ENCODE results near the gene SPATA6L. TPM values are rescaled to one million over a fixed set of nuclear protein-coding genes. Genes with fewer than 3 reads are reported as not detected.

Gene SPATA6L
- total RNA-seq, 1 donor from 2014 or later, result not detected

DNA sequence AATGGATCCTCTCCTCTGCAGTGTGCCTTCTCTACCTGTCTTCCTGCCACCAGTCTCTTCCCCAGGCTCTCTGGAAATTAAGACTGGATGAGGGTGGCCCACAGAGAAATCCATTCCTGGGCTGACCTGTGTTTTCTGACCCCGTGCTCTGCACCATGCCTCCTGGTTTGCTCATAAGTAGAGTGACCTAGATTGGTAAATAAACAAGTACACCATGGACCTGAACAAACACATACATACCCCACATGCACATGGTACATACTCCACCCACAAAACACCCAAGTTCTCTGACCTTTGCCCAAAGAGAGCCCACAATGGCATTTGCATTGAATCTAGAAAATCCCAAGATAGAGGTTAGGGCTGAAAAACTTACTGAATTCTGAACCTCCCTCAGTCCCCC lies 81.6 kb downstream of the SPATA6L start:
- Histone ChIP-seq H3K27ac (no peak overlapping the region), H3K27me3 (no peaks in the 10 kb centered on the region), H3K4me1 (peaks cover 2 to 9% of the 10 kb centered on the region in 2 donors), H3K4me3 (no peak overlapping the region), H3K9me3 (no peaks in the 10 kb centered on the region), H3K36me3 (peaks cover 3 to 24% of the 10 kb centered on the region in 2 donors)
- DNase-seq (ENCODE audit: low spot score in 2 of 2), result no peak
- intact Hi-C loops (cut with DNase I), result no loop called here
- TF ChIP-seq, protein P1, sequence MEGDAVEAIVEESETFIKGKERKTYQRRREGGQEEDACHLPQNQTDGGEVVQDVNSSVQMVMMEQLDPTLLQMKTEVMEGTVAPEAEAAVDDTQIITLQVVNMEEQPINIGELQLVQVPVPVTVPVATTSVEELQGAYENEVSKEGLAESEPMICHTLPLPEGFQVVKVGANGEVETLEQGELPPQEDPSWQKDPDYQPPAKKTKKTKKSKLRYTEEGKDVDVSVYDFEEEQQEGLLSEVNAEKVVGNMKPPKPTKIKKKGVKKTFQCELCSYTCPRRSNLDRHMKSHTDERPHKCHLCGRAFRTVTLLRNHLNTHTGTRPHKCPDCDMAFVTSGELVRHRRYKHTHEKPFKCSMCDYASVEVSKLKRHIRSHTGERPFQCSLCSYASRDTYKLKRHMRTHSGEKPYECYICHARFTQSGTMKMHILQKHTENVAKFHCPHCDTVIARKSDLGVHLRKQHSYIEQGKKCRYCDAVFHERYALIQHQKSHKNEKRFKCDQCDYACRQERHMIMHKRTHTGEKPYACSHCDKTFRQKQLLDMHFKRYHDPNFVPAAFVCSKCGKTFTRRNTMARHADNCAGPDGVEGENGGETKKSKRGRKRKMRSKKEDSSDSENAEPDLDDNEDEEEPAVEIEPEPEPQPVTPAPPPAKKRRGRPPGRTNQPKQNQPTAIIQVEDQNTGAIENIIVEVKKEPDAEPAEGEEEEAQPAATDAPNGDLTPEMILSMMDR (IDR thresholded peaks at IDR 0.05), result no peak

DNA sequence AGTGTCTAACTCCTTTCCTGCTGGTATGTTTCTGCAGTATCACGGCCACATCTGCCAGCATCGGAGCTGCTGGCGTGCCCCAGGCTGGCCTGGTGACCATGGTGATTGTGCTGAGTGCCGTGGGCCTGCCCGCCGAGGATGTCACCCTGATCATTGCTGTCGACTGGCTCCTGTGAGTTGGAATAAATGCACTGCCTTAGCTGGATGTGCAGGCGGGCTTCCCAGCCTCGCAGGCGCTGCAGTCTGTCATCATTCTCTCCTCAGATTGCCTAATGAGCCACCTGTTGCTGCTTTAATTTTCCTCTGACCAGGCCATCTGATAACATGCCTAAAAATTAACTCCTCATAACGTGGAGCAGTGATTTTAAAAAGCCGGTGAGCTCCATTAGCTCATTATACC lies 83.3 kb downstream of the SPATA6L start:
- H3K4me1 ChIP-seq, result peaks cover 2 to 14% of the 10 kb centered on the region in 2 donors
- peak in 1 of 2 donors; percentile 47 for DNase-seq (ENCODE audit: low spot score in 2 of 2)
- no peaks in the 10 kb centered on the region for H3K27me3 ChIP-seq
- no peak overlapping the region for H3K27ac ChIP-seq
- H3K4me3 ChIP-seq, result no peak overlapping the region
- peaks cover 3 to 24% of the 10 kb centered on the region in 2 donors for H3K36me3 ChIP-seq
- intact Hi-C loops (cut with DNase I), result no loop called here
- TF ChIP-seq, protein P1 (IDR thresholded peaks at IDR 0.05), result no peak
- H3K9me3 ChIP-seq, result no peaks in the 10 kb centered on the region

DNA sequence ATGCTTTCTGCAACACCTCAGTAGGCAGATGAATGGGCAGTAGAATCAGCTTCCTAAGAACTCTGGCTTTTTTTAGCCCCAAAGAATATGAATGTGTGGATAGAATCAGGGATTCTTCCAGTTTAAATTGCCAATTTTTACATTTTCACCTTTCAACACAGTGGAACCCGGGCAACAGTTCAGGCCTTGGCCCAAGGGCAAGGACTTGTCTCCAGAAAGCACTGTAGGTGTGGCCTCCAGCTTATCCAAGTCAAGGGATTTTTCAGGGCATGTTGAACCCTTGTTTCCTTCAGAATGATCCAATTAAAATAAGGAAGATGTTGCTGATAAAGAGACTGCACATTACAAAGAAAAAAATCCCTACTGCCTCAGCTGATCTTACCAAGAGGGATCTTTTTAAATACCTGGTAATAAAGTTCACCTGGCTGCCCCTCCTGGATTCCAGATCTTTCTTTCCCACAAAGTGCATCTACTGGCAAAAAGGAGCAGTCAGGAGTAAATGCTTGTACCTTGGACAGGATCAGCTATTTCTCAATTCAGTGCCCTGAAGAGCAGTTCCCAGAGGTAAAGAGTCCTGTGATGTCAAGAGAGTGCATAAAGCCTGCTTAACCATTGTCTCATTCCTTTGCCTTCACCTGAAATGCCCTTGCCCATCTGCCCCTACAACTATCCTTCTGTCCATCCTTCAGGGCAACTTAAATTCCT lies 84.3 kb downstream of the SPATA6L start:
- H3K4me3 ChIP-seq, result no peak overlapping the region
- TF ChIP-seq, protein P1 (IDR thresholded peaks at IDR 0.05), result no peak
- H3K4me1 ChIP-seq, result peaks cover 2 to 14% of the 10 kb centered on the region in 2 donors
- H3K27me3 ChIP-seq, result no peaks in the 10 kb centered on the region
- peaks cover 3 to 24% of the 10 kb centered on the region in 2 donors for H3K36me3 ChIP-seq
- H3K27ac ChIP-seq, result no peak overlapping the region
- no peaks in the 10 kb centered on the region for H3K9me3 ChIP-seq
- intact Hi-C loops (cut with DNase I), result no loop called here
- DNase-seq (ENCODE audit: low spot score in 2 of 2), result no peak

DNA sequence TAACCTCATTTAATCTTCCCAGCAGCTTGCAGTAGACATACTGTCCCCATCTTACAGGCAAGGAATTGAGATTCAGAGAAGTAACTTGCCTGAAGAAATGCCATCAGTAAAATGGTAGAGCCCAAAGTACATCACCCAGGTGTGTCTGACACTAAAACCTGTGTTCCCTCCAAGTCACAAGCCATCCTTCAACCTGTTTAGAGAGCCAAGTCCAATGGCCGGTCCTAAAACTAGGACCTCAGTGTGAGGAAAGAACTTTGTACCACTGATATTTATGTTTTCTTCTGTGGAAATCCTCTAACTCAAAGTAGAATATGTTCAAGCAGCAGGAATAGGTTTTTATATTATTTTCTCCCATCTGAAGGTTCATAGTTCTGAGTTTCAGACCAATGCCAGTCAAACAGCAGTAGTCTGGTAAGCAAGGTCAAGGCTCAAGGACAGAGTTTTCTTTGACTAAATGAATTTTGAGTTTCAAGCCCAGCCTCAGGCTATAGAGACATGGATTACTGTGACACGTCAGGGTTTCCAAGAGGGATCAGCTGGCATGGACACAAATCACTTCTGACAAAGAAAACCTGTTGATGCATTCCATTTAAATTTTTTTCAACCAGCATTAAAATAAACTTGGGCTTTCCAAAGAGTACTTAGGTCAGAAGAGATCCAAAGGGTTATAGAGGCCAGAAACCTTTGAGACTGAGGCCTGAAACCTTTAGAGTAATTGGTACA lies 85.1 kb downstream of the SPATA6L start:
- Histone ChIP-seq H3K4me3 (no peak overlapping the region), H3K4me1 (peaks cover 2 to 14% of the 10 kb centered on the region in 2 donors), H3K9me3 (no peaks in the 10 kb centered on the region), H3K27ac (no peak overlapping the region), H3K27me3 (no peaks in the 10 kb centered on the region), H3K36me3 (peaks cover 3 to 31% of the 10 kb centered on the region in 2 donors)
- TF ChIP-seq, protein P1 (IDR thresholded peaks at IDR 0.05), result no peak
- no peak for DNase-seq (ENCODE audit: low spot score in 2 of 2)
- intact Hi-C loops (cut with DNase I), result no loop called here

DNA sequence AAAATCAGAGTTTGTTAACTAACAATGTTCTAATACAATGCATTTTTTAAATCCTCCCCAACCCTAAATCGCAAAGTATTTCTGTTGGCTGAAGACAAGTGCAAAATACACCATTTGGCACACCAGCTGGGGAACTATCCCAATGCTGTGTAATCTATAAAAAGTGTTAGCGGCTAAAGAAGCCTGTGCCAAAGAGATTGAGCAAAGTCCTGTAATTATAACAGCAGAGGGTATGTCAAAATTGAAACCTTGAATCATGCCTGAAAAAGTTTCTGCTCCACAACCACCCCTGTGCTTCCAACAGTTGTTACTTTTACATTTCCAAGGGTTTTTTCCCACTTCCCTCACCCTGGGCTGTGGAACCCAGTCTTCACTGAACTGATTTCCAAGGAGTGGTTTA lies 87.3 kb downstream of the SPATA6L start:
- no peak overlapping the region for H3K4me3 ChIP-seq
- peak overlapping the region; percentile 15 to 49 for H3K27ac ChIP-seq
- no peaks in the 10 kb centered on the region for H3K9me3 ChIP-seq
- TF ChIP-seq, protein P1 (IDR thresholded peaks at IDR 0.05), result no peak
- H3K4me1 ChIP-seq, result peaks cover 2 to 14% of the 10 kb centered on the region in 2 donors
- H3K36me3 ChIP-seq, result peaks cover 2 to 15% of the 10 kb centered on the region in 2 donors
- no peaks in the 10 kb centered on the region for H3K27me3 ChIP-seq
- intact Hi-C loops (cut with DNase I), result no loop called here
- peak in 1 of 2 donors; percentile 9 for DNase-seq (ENCODE audit: low spot score in 2 of 2)
